Panc1 (cell line): ENCODE data around the gene GOLPH3. TPM values are rescaled to one million over a fixed set of nuclear protein-coding genes. Genes with fewer than 3 reads are reported as not detected.
"Not testable (repeated sequence)": the region's sequence is repeated elsewhere in the genome, so short reads cannot be mapped to it uniquely, and the experiment has no call there.

Experiments used
- ATAC-seq: fragments of 200-7000 bp; cut with Tn5 transposase; 2 replicates; pipeline ENCODE4 v1.9.1; 2020; ENCODE audit warnings: mild to moderate bottlenecking, moderate library complexity
- BruUV-seq: library from RNA; stranded (reverse); fragments of 400-500 nt; replicated peaks from 2 replicates; lab custom pipeline; 2021; lab: Mats Ljungman, UMichigan
- CTCF ChIA-PET: fragments of 300-600 bp; sonication (Branson Sonifier 250); formaldehyde crosslinking; loops from one replicate; lab custom pipeline; 2022; ENCODE audit warnings: antibody characterized with exemption; lab: Charles Lee
- POLR2A ChIA-PET: fragments of 300-600 bp; sonication (Branson Sonifier 250); formaldehyde crosslinking; loops from one replicate; lab custom pipeline; 2022; ENCODE audit warnings: antibody characterized with exemption; lab: Charles Lee
- DNase-seq: peaks from one replicate; pipeline ENCODE4 v3.0.0-alpha.2; 2010; ENCODE audit warnings: low read depth, low spot score
- H3K27ac ChIP-seq: 2 replicates; pipeline ENCODE4 v1.5.1; 2011; ENCODE audit warnings: mild to moderate bottlenecking, low read length, inconsistent platforms
- H3K27me3 ChIP-seq: fragments of 200-500 bp; sonication (Bioruptor generic); 2 replicates; pipeline ENCODE4 v1.6.0; 2014; ENCODE audit warnings: low read length, inconsistent platforms; ENCODE audit not compliant: control insufficient read depth, insufficient read depth
- H3K36me3 ChIP-seq: fragments of 200-500 bp; sonication (Bioruptor generic); 2 replicates; pipeline ENCODE4 v1.5.1; 2014; ENCODE audit warnings: inconsistent platforms, mild to moderate bottlenecking, low read length, moderate library complexity; ENCODE audit not compliant: control insufficient read depth, insufficient read depth
- H3K4me1 ChIP-seq: 2 replicates; pipeline ENCODE4 v1.5.1; 2011; ENCODE audit warnings: inconsistent platforms, mild to moderate bottlenecking, low read length, moderate library complexity; ENCODE audit not compliant: control insufficient read depth, insufficient read depth
- H3K4me3 ChIP-seq, 2 experiments: 2 replicates each; pipeline ENCODE4 v1.5.1; 2011 to 2012; ENCODE audit warnings: low read depth in 2 of 2, low read length in 2 of 2, mild to moderate bottlenecking in 2 of 2, inconsistent platforms in 1 of 2, moderate library complexity in 1 of 2
- H3K9me3 ChIP-seq: fragments of 200-500 bp; sonication (Bioruptor generic); 2 replicates; pipeline ENCODE4 v1.5.1; 2014; ENCODE audit warnings: low read depth, mild to moderate bottlenecking, inconsistent platforms, low read length, moderate library complexity; ENCODE audit not compliant: control insufficient read depth, insufficient read depth
- CTCF ChIP-seq: fragments of 450-650 bp; IDR thresholded peaks from 2 replicates; pipeline ENCODE4 v1.5.1; 2017; ENCODE audit warnings: mild to moderate bottlenecking
- POLR2AphosphoS5 ChIP-seq: IDR thresholded peaks from 2 replicates; pipeline ENCODE4 v1.6.1; 2012; ENCODE audit warnings: mild to moderate bottlenecking, low read depth, low read length, moderate library complexity
- REST ChIP-seq, 2 experiments: IDR thresholded peaks; 2 replicates each; pipeline ENCODE4 v1.6.1; 2011 to 2012; ENCODE audit warnings: low read depth in 2 of 2, control low read depth in 1 of 2, low read length in 1 of 2, mild to moderate bottlenecking in 1 of 2, moderate library complexity in 1 of 2; ENCODE audit not compliant: insufficient read depth in 1 of 2
- SIN3A ChIP-seq: IDR thresholded peaks from 2 replicates; pipeline ENCODE4 v1.6.1; 2012; ENCODE audit warnings: low read depth, mild to moderate bottlenecking, low read length, moderate library complexity, borderline replicate concordance; ENCODE audit not compliant: insufficient read depth
- TCF7L2 ChIP-seq: IDR thresholded peaks from 2 replicates; pipeline ENCODE4 v1.6.1; 2011; ENCODE audit warnings: mild to moderate bottlenecking, low read depth, low read length, inconsistent platforms
- in situ Hi-C: cut with HindIII; loops from 2 replicates; pipeline ENCODE4 v1.10.0; 2016; ENCODE audit warnings: low sequenced_read_pairs, low pct_unique_long_range_greater_than_20kb
- intact Hi-C: fragments of 100-400 bp; cut with micrococcal nuclease; formaldehyde crosslinking; loops from one replicate; pipeline ENCODE4 v1.10.0; 2022; ENCODE audit not compliant: unreplicated experiment
- total RNA-seq: library from RNA; stranded (reverse); gene quantifications from one replicate; pipeline ENCODE4 v1.2.1, GENCODE V29; 2021; ENCODE audit not compliant: unreplicated experiment

Gene GOLPH3
- total RNA-seq, 1 experiment from 2014 or later: 89.7 TPM

DNA sequence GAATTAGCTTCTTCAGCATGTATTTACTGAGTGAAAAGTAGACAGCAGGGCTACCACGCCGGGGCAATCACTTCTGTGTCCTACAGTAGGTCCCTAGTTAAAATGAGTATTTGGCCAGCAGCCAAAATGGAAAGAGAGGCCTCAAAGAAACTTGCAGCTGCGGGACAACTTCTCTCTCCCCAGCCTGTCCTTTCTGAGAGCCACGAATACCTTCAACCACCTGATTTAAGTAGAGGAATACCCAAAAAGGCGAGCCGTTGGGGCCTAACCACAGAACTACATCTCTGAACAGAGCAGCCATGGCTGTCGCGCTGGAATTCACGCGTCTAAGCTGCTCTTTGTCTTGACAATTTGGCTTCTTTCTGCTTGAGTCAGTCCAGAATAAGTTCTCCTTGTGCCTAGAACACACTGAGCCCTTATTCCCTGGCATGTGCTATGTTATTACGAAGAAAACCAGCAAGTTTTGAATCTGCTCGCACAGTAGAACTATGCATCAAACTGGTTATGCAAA lies 43.8 kb upstream of the GOLPH3 start:
- Histone ChIP-seq H3K27ac (no peak overlapping the region), H3K4me3 (no peak overlapping the region), H3K4me1 (no peaks in the 10 kb centered on the region), H3K36me3 (no peaks in the 10 kb centered on the region), H3K9me3 (no peaks in the 10 kb centered on the region), H3K27me3 (no peaks in the 10 kb centered on the region)
- ATAC-seq (peak; percentile 44; the same call in 1 of the 2 replicates), DNase-seq (no peak)
- BruUV-seq: no TSS peak
- in situ Hi-C loops: no loop called here
- intact Hi-C loops: no loop called here
- ChIA-PET CTCF (no interaction called here), POLR2A (no interaction called here)
- TF ChIP-seq REST (IDR thresholded peaks at IDR 0.05; ENCODE audit: insufficient read depth in 1 of 2, low read depth in 2 of 2, low read length in 1 of 2) (no peak), TCF7L2 (no peak), SIN3A (no peak)

DNA sequence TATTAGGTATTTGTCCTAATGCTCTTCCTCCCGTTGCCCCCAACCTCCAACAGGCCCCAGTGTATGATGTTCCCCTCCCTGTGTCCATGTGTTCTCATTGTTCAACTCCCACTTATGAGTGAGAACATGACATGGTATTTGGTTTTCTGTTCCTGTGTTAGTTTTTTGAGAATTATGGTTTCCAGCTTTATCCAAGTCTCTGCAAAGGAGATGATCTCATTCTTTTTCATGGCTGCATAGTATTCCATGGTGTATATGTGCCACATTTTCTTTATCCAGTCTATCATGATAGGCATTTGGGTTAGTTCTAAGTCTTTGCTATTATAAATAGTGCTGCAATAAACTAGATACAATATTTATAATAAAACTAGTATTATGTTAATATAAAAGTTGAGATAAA lies 40.2 kb upstream of the GOLPH3 start:
- H3K36me3 ChIP-seq, in situ Hi-C loops, H3K4me1 ChIP-seq, intact Hi-C loops, CTCF ChIA-PET, DNase-seq, H3K27ac ChIP-seq, POLR2A ChIA-PET, H3K27me3 ChIP-seq, BruUV-seq, H3K4me3 ChIP-seq, H3K9me3 ChIP-seq, ATAC-seq: not testable (repeated sequence)

GRCh38 chr5:32210151-32210550 lies 36.0 kb upstream of the GOLPH3 start:
- TF ChIP-seq REST (IDR thresholded peaks at IDR 0.05; ENCODE audit: insufficient read depth in 1 of 2, low read depth in 2 of 2, low read length in 1 of 2) (no peak), CTCF (no peak), TCF7L2 (no peak), POLR2AphosphoS5 (no peak), SIN3A (no peak)
- Histone ChIP-seq H3K4me3 (no peak overlapping the region), H3K27me3 (no peaks in the 10 kb centered on the region), H3K36me3 (no peaks in the 10 kb centered on the region), H3K9me3 (no peaks in the 10 kb centered on the region), H3K27ac (no peak overlapping the region), H3K4me1 (no peaks in the 10 kb centered on the region)
- intact Hi-C loops: no loop called here
- POLR2A ChIA-PET: interaction anchor here (0.7 kb wide), 2 partner anchors 20 to 49 kb away, joined by 4 to 6 read pairs; no protein-coding TSS in a partner anchor
- CTCF ChIA-PET: no interaction called here
- no TSS peak for BruUV-seq
- no peak for ATAC-seq
- DNase-seq: no peak
- in situ Hi-C loops: no loop called here

GRCh38 chr5:32208837-32209236 lies 34.7 kb upstream of the GOLPH3 start:
- ATAC-seq, H3K27ac ChIP-seq, H3K4me3 ChIP-seq, POLR2A ChIA-PET, BruUV-seq, H3K9me3 ChIP-seq, in situ Hi-C loops, H3K27me3 ChIP-seq, DNase-seq, CTCF ChIA-PET, H3K4me1 ChIP-seq, intact Hi-C loops, H3K36me3 ChIP-seq: not testable (repeated sequence)
